H1 (cell line): Measurements from ENCODE around the gene GPC3. TPM values are rescaled to one million over a fixed set of nuclear protein-coding genes. Genes with fewer than 3 reads are reported as not detected.

Experiments used
- CHD7 ChIP-seq: fragments of 300-600 bp; sonication (generic); IDR thresholded peaks from 2 replicates; pipeline ENCODE4 v1.7.1; 2012; ENCODE audit warnings: low read length, moderate library complexity, mild to moderate bottlenecking, inconsistent platforms; ENCODE audit not compliant: insufficient replicate concordance
- JUN ChIP-seq: IDR thresholded peaks from 2 replicates; pipeline ENCODE4 v1.6.1; 2011; ENCODE audit warnings: low read depth, mild to moderate bottlenecking, improper control_type of control experiment, low read length
- RAD21 ChIP-seq, 2 experiments: IDR thresholded peaks in 1 of 2; conservative IDR thresholded peaks in 1 of 2; 2 replicates each; pipeline ENCODE4 v1.6.1; 2011; ENCODE audit warnings: low read depth in 2 of 2, low read length in 2 of 2, improper control_type of control experiment in 1 of 2, inconsistent platforms in 1 of 2, mild to moderate bottlenecking in 1 of 2, moderate library complexity in 1 of 2
- RBBP5 ChIP-seq: IDR thresholded peaks from 2 replicates; pipeline ENCODE4 v1.7.1; 2012; ENCODE audit warnings: low read depth, mild to moderate bottlenecking, inconsistent platforms, low read length, moderate library complexity, borderline replicate concordance
- SP4 ChIP-seq: IDR thresholded peaks from 2 replicates; pipeline ENCODE4 v1.6.1; 2012; ENCODE audit warnings: low read length, inconsistent platforms
- SRF ChIP-seq: IDR thresholded peaks from 2 replicates; pipeline ENCODE4 v1.6.1; 2011; ENCODE audit warnings: mild to moderate bottlenecking, low read depth, low read length, moderate library complexity
- SUZ12 ChIP-seq: fragments of 200-600 bp; sonication (generic); IDR thresholded peaks from 2 replicates; pipeline ENCODE4 v1.6.1; 2012; ENCODE audit warnings: mild to moderate bottlenecking, inconsistent platforms, low read length, moderate library complexity, mixed read lengths
- TAF7 ChIP-seq: optimal IDR thresholded peaks from 2 replicates; pipeline ENCODE3; 2011; ENCODE audit warnings: low read depth, mild to moderate bottlenecking, inconsistent platforms, low read length, moderate library complexity, borderline replicate concordance
- TEAD4 ChIP-seq: IDR thresholded peaks from 2 replicates; pipeline ENCODE4 v1.6.1; 2012; ENCODE audit warnings: low read depth, low read length, inconsistent platforms, mixed read lengths
- USF2 ChIP-seq: IDR thresholded peaks from 2 replicates; pipeline ENCODE4 v1.6.1; 2011; ENCODE audit warnings: low read length, improper control_type of control experiment
- polyA plus RNA-seq, 7 experiments: library from polyadenylated mRNA; depleted of rRNA in 3 of 7; stranded (reverse) in 5 of 7; unstranded in 2 of 7; fragments of >200 nt in 5 of 7; fragments of 200-250 nt in 2 of 7; gene quantifications; 1 replicate in 5 of 7; 2 replicates in 1 of 7; 4 replicates in 1 of 7; pipeline versions ENCODE4 v1.2.1 to v1.2.3, GENCODE V29; 2011 to 2013; ENCODE audit warnings: missing spikeins in 2 of 7, mixed read lengths in 2 of 7
- total RNA-seq: library from RNA; stranded (reverse); fragmentation: NEBNext Ultra II Directional; extraction: Animal tissue kit (Norgen Biotek cat#: 25700); gene quantifications from 2 replicates; pipeline ENCODE4 v1.2.1, GENCODE V29; 2021

Gene GPC3
- total and polyA plus RNA-seq, 2 of the 8 experiments (the other 6 are each of a cell fraction or from before 2014, with no cell fraction given): 64.8 to 71.9 TPM

- no peak for TF ChIP-seq CHD7
- TF ChIP-seq JUN: no peak
- TF ChIP-seq SRF: no peak
- TF ChIP-seq RAD21 (IDR thresholded peaks at IDR 0.05 in 1 of 2, conservative IDR thresholded peaks at IDR 0.05 in 1 of 2; ENCODE audit: low read depth in 2 of 2, low read length in 2 of 2): no peak
- no peak for TF ChIP-seq USF2
- TF ChIP-seq RBBP5: no peak
- no peak for TF ChIP-seq SP4
- no peak for TF ChIP-seq SUZ12
- TF ChIP-seq TEAD4: no peak
- no peak for TF ChIP-seq TAF7
These were observed 171.4 kb downstream of the GPC3 start (continued) for GRCh38 chrX:133813971-133814370.
